GM23338 (cell line): ENCODE results near the gene NSG1. TPM values are rescaled to one million over a fixed set of nuclear protein-coding genes. Genes with fewer than 3 reads are reported as not detected.
A peak's percentile ranks its signal among the peaks of the same experiment; 100 is the strongest.

Experiments used
- ATAC-seq: fragments of 200-7000 bp; cut with Tn5 transposase; 3 replicates; pipeline ENCODE4 v1.9.1; 2020
- DNase-seq: peaks from one replicate; pipeline ENCODE4 v3.0.0-alpha.2; 2015; ENCODE audit warnings: low spot score
- H2AFZ ChIP-seq: fragments of 200-600 bp; sonication (generic); 2 replicates; pipeline ENCODE4 v1.8.0; 2016; ENCODE audit warnings: antibody characterized with exemption, mild to moderate bottlenecking, moderate library complexity
- H3F3A ChIP-seq: fragments of 200-600 bp; sonication (generic); replicated peaks from 2 replicates; pipeline ENCODE4 v1.8.0; 2017; ENCODE audit warnings: antibody characterized with exemption, mixed run types, low read depth
- H3K27ac ChIP-seq: fragments of 200-600 bp; sonication (generic); 2 replicates; pipeline ENCODE4 v1.6.1; 2016; ENCODE audit warnings: low read depth
- H3K27me3 ChIP-seq: fragments of 200-600 bp; sonication (generic); 2 replicates; pipeline ENCODE4 v1.8.0; 2016; ENCODE audit warnings: mild to moderate bottlenecking, mixed run types, moderate library complexity; ENCODE audit not compliant: insufficient read depth
- H3K36me3 ChIP-seq: fragments of 200-600 bp; sonication (generic); 2 replicates; pipeline ENCODE4 v1.8.0; 2016; ENCODE audit warnings: mild to moderate bottlenecking; ENCODE audit not compliant: insufficient read depth
- H3K4me1 ChIP-seq: fragments of 200-600 bp; sonication (generic); 2 replicates; pipeline ENCODE4 v1.8.0; 2016; ENCODE audit warnings: mild to moderate bottlenecking, moderate library complexity; ENCODE audit not compliant: insufficient read depth
- H3K4me2 ChIP-seq: fragments of 200-600 bp; sonication (generic); 2 replicates; pipeline ENCODE4 v1.7.1; 2017; ENCODE audit warnings: mixed run types
- H3K4me3 ChIP-seq: fragments of 200-600 bp; sonication (generic); 2 replicates; pipeline ENCODE4 v1.6.1; 2016; ENCODE audit warnings: mixed run types
- H3K79me2 ChIP-seq: fragments of 200-600 bp; sonication (generic); replicated peaks from 2 replicates; pipeline ENCODE4 v1.8.0; 2017; ENCODE audit warnings: mild to moderate bottlenecking; ENCODE audit not compliant: insufficient read depth
- H3K9me2 ChIP-seq: fragments of 200-600 bp; sonication (generic); 2 replicates; pipeline ENCODE4 v1.8.0; 2017; ENCODE audit not compliant: insufficient read depth
- H4K20me1 ChIP-seq: fragments of 200-600 bp; sonication (generic); replicated peaks from 2 replicates; pipeline ENCODE4 v1.8.0; 2017; ENCODE audit warnings: mild to moderate bottlenecking; ENCODE audit not compliant: insufficient read depth
- H3K27ac Mint-ChIP-seq: 2 replicates; pipeline ENCODE4 v1.8.0; 2020; ENCODE audit warnings: inconsistent platforms, mild to moderate bottlenecking, moderate library complexity, mixed read lengths
- H3K27me3 Mint-ChIP-seq: 3 replicates; pipeline ENCODE4 v1.8.0; 2022; ENCODE audit warnings: low read depth, mild to moderate bottlenecking, moderate library complexity, mixed read lengths, inconsistent platforms; ENCODE audit not compliant: insufficient read depth, poor library complexity
- H3K36me3 Mint-ChIP-seq: 3 replicates; pipeline ENCODE4 v1.8.0; 2021; ENCODE audit warnings: low read depth, mild to moderate bottlenecking, inconsistent platforms, moderate library complexity, mixed read lengths
- H3K4me1 Mint-ChIP-seq: 3 replicates; pipeline ENCODE4 v1.8.0; 2020; ENCODE audit warnings: mild to moderate bottlenecking, inconsistent platforms, mixed read lengths
- H3K4me3 Mint-ChIP-seq: 3 replicates; pipeline ENCODE4 v1.8.0; 2021; ENCODE audit warnings: moderate library complexity, mild to moderate bottlenecking, inconsistent platforms, mixed read lengths
- H3K9me3 Mint-ChIP-seq: 3 replicates; pipeline ENCODE4 v1.8.0; 2020; ENCODE audit warnings: moderate library complexity, mild to moderate bottlenecking, inconsistent platforms, mixed read lengths
- CREB1 ChIP-seq: fragments of 250-450 bp; sonication (Bioruptor Pico); IDR thresholded peaks from 2 replicates; pipeline ENCODE4 v1.5.0; 2020; ENCODE audit warnings: low read depth, mild to moderate bottlenecking, moderate library complexity
- EZH2 ChIP-seq: fragments of 200-600 bp; sonication (generic); IDR thresholded peaks from one replicate; pipeline ENCODE4 v1.8.0; 2017; ENCODE audit warnings: antibody characterized with exemption, mild to moderate bottlenecking, low read depth; ENCODE audit not compliant: unreplicated experiment
- EZH2phosphoT487 ChIP-seq: fragments of 200-600 bp; sonication (generic); IDR thresholded peaks from one replicate; pipeline ENCODE4 v1.8.1; 2018; ENCODE audit warnings: antibody characterized with exemption; ENCODE audit not compliant: unreplicated experiment
- POLR2AphosphoS5 ChIP-seq: IDR thresholded peaks from 2 replicates; pipeline ENCODE4 v1.6.1; 2016; ENCODE audit warnings: antibody characterized with exemption, low read depth
- STAT1 ChIP-seq: IDR thresholded peaks from one replicate; pipeline ENCODE4 v1.6.1; 2016; ENCODE audit warnings: antibody characterized with exemption; ENCODE audit not compliant: unreplicated experiment
- ZNF114 ChIP-seq: fragments of 250-450 bp; sonication (Bioruptor Pico); IDR thresholded peaks from 2 replicates; pipeline ENCODE4 v1.5.0; 2020; ENCODE audit warnings: mild to moderate bottlenecking, moderate library complexity
- ZNF331 ChIP-seq: fragments of 250-450 bp; sonication (Bioruptor Pico); IDR thresholded peaks from 2 replicates; pipeline ENCODE4 v1.5.0; 2020; ENCODE audit warnings: low read depth, mild to moderate bottlenecking, moderate library complexity
- polyA plus RNA-seq: library from polyadenylated mRNA; unstranded; fragments of >200 nt; fragmentation: Nextera tagmentation; extraction: Ambion mirVana; gene quantifications from 2 replicates; pipeline ENCODE4 v1.2.1, GENCODE V29; 2016
- total RNA-seq: library from RNA; depleted of rRNA; stranded (reverse); fragments of >200 nt; shearing (Covaris generic); gene quantifications from 2 replicates; pipeline ENCODE4 v1.2.3, GENCODE V29; 2014
- TF ChIP-seq, protein P1 (sequence below): IDR thresholded peaks from 2 replicates; pipeline ENCODE4 v1.6.1; 2016; ENCODE audit warnings: antibody characterized with exemption
- TF ChIP-seq, protein P2 (sequence below): IDR thresholded peaks from one replicate; pipeline ENCODE4 v1.6.1; 2018; ENCODE audit warnings: antibody characterized with exemption; ENCODE audit not compliant: unreplicated experiment
- TF ChIP-seq, protein P3 (sequence below), 2 experiments: fragments of 200-600 bp in 1 of 2; sonication (generic) in 1 of 2; conservative IDR thresholded peaks; 2 replicates each; pipeline versions ENCODE4 v1.5.1 to v1.6.1; 2016 to 2017; ENCODE audit warnings: antibody characterized with exemption in 2 of 2, low read depth in 2 of 2, mild to moderate bottlenecking in 2 of 2, moderate library complexity in 1 of 2

NSG1 gene
- total and polyA plus RNA-seq, 2 experiments from 2014 or later, result 17.4 to 34.5 TPM

DNA sequence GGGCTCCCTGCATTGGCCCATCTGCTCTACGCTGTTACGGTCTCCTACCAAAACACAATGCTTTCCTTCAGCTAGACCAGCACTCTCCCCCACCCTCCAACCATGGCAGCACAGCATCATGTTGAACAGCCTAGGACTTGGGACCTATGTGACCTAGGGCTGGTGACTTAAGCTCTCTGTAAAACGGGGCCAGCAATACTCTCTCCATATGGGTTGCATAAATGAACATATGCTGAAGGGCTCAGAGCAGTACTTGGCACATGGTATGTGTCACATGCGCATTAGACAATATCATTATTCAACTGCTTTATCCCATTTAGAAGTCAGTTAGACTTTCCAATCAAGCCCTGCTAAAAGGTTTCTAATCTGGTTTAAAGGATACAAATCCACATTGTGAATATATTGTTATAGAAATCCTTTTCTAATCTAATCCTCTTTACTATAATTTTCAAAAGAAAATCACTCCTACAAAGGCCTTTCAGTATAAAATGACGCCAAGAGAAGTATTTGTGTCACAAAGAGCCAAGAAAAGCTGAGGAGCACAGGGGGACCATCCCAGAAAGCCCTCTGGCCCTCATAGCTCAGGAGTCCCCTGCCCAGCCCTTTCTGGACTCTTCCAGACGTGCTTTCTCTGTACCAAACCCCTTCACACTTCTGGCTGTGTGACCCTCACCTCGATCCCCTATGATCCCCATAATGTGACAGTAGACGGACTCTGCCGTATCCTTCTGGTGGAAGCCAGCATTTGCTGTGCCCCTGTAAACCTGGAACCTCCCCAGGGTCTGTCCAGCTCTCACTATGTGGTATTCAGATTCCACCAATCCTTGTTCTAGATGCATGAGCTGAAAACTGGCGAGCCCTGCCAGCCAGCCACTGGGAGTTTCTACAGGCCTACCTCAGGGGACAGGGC, 42.3 kb downstream of the NSG1 start:
- Mint-ChIP-seq H3K27ac (no peak overlapping the region), H3K36me3 (no peaks in the 10 kb centered on the region), H3K4me1 (peaks cover 51% of the 10 kb centered on the region), H3K9me3 (no peaks in the 10 kb centered on the region), H3K27me3 (peaks cover 21% of the 10 kb centered on the region), H3K4me3 (no peak overlapping the region)
- no peak overlapping the region for H3K4me2 ChIP-seq
- H3K27me3 ChIP-seq, result no peaks in the 10 kb centered on the region
- H4K20me1 ChIP-seq, result no peaks in the 10 kb centered on the region
- no peak for ATAC-seq
- peaks cover 15% of the 10 kb centered on the region for H3F3A ChIP-seq
- DNase-seq, result no peak
- H3K79me2 ChIP-seq, result no peaks in the 10 kb centered on the region
- TF ChIP-seq CREB1 (CRISPR knock-in tag), result no peak
- TF ChIP-seq, protein P1, sequence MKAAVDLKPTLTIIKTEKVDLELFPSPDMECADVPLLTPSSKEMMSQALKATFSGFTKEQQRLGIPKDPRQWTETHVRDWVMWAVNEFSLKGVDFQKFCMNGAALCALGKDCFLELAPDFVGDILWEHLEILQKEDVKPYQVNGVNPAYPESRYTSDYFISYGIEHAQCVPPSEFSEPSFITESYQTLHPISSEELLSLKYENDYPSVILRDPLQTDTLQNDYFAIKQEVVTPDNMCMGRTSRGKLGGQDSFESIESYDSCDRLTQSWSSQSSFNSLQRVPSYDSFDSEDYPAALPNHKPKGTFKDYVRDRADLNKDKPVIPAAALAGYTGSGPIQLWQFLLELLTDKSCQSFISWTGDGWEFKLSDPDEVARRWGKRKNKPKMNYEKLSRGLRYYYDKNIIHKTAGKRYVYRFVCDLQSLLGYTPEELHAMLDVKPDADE, result no peak
- TF ChIP-seq, protein P2, sequence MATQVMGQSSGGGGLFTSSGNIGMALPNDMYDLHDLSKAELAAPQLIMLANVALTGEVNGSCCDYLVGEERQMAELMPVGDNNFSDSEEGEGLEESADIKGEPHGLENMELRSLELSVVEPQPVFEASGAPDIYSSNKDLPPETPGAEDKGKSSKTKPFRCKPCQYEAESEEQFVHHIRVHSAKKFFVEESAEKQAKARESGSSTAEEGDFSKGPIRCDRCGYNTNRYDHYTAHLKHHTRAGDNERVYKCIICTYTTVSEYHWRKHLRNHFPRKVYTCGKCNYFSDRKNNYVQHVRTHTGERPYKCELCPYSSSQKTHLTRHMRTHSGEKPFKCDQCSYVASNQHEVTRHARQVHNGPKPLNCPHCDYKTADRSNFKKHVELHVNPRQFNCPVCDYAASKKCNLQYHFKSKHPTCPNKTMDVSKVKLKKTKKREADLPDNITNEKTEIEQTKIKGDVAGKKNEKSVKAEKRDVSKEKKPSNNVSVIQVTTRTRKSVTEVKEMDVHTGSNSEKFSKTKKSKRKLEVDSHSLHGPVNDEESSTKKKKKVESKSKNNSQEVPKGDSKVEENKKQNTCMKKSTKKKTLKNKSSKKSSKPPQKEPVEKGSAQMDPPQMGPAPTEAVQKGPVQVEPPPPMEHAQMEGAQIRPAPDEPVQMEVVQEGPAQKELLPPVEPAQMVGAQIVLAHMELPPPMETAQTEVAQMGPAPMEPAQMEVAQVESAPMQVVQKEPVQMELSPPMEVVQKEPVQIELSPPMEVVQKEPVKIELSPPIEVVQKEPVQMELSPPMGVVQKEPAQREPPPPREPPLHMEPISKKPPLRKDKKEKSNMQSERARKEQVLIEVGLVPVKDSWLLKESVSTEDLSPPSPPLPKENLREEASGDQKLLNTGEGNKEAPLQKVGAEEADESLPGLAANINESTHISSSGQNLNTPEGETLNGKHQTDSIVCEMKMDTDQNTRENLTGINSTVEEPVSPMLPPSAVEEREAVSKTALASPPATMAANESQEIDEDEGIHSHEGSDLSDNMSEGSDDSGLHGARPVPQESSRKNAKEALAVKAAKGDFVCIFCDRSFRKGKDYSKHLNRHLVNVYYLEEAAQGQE, result no peak
- H3K36me3 ChIP-seq, result no peaks in the 10 kb centered on the region
- no peak overlapping the region for H3K27ac ChIP-seq
- H3K9me2 ChIP-seq, result no peaks in the 10 kb centered on the region
- H3K4me3 ChIP-seq, result no peak overlapping the region
- no peak overlapping the region for H2AFZ ChIP-seq
- peaks cover 45% of the 10 kb centered on the region for H3K4me1 ChIP-seq

DNA sequence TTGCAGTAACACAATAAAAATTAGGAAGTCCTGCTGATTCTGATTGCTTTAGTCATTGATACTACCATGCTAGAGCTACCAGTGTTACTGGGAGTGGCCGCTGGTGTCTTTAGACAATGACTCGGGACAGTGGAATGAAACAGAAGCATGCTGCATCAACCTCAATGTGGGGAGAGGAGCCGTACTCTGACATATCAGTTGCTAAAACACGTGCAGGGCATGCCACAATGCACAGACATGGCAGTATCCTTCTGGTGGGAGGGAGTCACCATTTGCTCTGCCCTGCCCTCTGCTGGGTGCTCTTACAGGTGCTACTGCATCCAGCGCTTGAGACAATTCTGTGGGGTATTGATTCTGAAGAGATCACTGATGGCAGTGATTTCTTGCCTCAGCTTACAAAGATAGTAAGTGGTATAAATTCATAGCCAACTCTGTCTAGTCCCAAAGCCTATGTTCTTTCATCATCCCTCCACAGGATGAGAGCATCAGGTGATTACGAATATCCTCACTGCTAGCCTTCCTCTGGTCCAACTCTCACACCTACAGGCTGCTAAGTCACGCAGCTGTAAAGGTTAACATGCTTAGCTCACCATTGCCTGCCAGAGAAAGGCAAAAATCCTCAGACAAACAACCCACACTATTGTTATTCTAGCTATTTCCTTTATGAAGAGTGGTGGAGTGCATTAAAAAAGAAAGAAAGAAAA, 43.7 kb downstream of the NSG1 start:
- Mint-ChIP-seq H3K36me3 (no peaks in the 10 kb centered on the region), H3K27ac (no peak overlapping the region), H3K27me3 (peaks cover 16% of the 10 kb centered on the region), H3K4me1 (peaks cover 37% of the 10 kb centered on the region), H3K9me3 (no peaks in the 10 kb centered on the region), H3K4me3 (no peak overlapping the region)
- Histone ChIP-seq H3K4me2 (no peak overlapping the region), H4K20me1 (no peaks in the 10 kb centered on the region), H2AFZ (no peak overlapping the region), H3K4me1 (peaks cover 30% of the 10 kb centered on the region), H3K79me2 (no peaks in the 10 kb centered on the region), H3K27me3 (no peaks in the 10 kb centered on the region), H3K4me3 (no peak overlapping the region), H3K27ac (no peak overlapping the region), H3K36me3 (no peaks in the 10 kb centered on the region), H3F3A (peaks cover 15% of the 10 kb centered on the region), H3K9me2 (no peaks in the 10 kb centered on the region)
- DNase-seq, result peak; percentile 84
- ATAC-seq, result peak; percentile 89
- TF ChIP-seq, protein P1, result no peak
- TF ChIP-seq POLR2AphosphoS5 (no peak), STAT1 (no peak), EZH2phosphoT487 (no peak), ZNF331 (no peak), CREB1 (CRISPR knock-in tag) (peak; percentile 42; the same call in 1 of the 2 replicates), ZNF114 (CRISPR knock-in tag) (no peak), EZH2 (no peak)
- TF ChIP-seq, protein P3, sequence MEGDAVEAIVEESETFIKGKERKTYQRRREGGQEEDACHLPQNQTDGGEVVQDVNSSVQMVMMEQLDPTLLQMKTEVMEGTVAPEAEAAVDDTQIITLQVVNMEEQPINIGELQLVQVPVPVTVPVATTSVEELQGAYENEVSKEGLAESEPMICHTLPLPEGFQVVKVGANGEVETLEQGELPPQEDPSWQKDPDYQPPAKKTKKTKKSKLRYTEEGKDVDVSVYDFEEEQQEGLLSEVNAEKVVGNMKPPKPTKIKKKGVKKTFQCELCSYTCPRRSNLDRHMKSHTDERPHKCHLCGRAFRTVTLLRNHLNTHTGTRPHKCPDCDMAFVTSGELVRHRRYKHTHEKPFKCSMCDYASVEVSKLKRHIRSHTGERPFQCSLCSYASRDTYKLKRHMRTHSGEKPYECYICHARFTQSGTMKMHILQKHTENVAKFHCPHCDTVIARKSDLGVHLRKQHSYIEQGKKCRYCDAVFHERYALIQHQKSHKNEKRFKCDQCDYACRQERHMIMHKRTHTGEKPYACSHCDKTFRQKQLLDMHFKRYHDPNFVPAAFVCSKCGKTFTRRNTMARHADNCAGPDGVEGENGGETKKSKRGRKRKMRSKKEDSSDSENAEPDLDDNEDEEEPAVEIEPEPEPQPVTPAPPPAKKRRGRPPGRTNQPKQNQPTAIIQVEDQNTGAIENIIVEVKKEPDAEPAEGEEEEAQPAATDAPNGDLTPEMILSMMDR (conservative IDR thresholded peaks at IDR 0.05; ENCODE audit: low read depth in 2 of 2), result peak; percentile 84 to 85
- TF ChIP-seq, protein P2, result no peak
